HepG2 (cell line): Measurements from ENCODE around the gene FBXL12. TPM values are rescaled to one million over a fixed set of nuclear protein-coding genes. Genes with fewer than 3 reads are reported as not detected.

Experiments used
- FOSL2 ChIP-seq: sonication (generic); formaldehyde crosslinking; IDR thresholded peaks from 2 replicates; pipeline ENCODE4 v1.4.0; 2020; ENCODE audit warnings: missing genetic modification reagents
- NCOA5 ChIP-seq: sonication (generic); formaldehyde crosslinking; IDR thresholded peaks from 2 replicates; pipeline ENCODE4 v1.4.0; 2020; ENCODE audit warnings: missing genetic modification reagents
- NR2C2 ChIP-seq: sonication (generic); formaldehyde crosslinking; IDR thresholded peaks from 2 replicates; pipeline ENCODE4 v1.4.0; 2020; ENCODE audit warnings: missing genetic modification reagents, mild to moderate bottlenecking, moderate library complexity, borderline replicate concordance
- PHF5A ChIP-seq: IDR thresholded peaks from one replicate; pipeline ENCODE4 v1.6.1; 2018; ENCODE audit warnings: low read depth, missing genetic modification reagents; ENCODE audit not compliant: unreplicated experiment
- RARA ChIP-seq: IDR thresholded peaks from 2 replicates; pipeline ENCODE4 v1.6.1; 2016; ENCODE audit warnings: missing genetic modification reagents, missing compliant biosample characterization
- SAFB2 ChIP-seq: sonication (generic); formaldehyde crosslinking; IDR thresholded peaks from 2 replicates; pipeline ENCODE4 v1.5.1; 2020; ENCODE audit warnings: missing genetic modification reagents, low read depth, mild to moderate bottlenecking, borderline replicate concordance
- SRF ChIP-seq: IDR thresholded peaks from 2 replicates; pipeline ENCODE4 v1.6.1; 2011; ENCODE audit warnings: mild to moderate bottlenecking, low read depth, low read length, moderate library complexity
- TBX3 ChIP-seq: fragments of 450-650 bp; IDR thresholded peaks from 2 replicates; pipeline ENCODE4 v1.6.1; 2017; ENCODE audit warnings: antibody characterized with exemption, mild to moderate bottlenecking, inconsistent platforms, borderline replicate concordance
- TEAD3 ChIP-seq: optimal IDR thresholded peaks from 2 replicates; pipeline ENCODE3; 2016; ENCODE audit warnings: borderline replicate concordance
- ZFAT ChIP-seq: sonication (generic); formaldehyde crosslinking; conservative IDR thresholded peaks from 2 replicates; pipeline ENCODE4 v1.8.1; 2023; ENCODE audit warnings: missing genetic modification reagents, inconsistent platforms
- ZNF136 ChIP-seq: sonication (generic); formaldehyde crosslinking; IDR thresholded peaks from 2 replicates; pipeline ENCODE4 v1.8.1; 2022; ENCODE audit warnings: low read depth, mild to moderate bottlenecking, moderate library complexity, missing genetic modification reagents
- ZNF441 ChIP-seq: sonication (generic); formaldehyde crosslinking; IDR thresholded peaks from 2 replicates; pipeline ENCODE4 v1.7.0; 2021; ENCODE audit warnings: missing genetic modification reagents, borderline replicate concordance
- ZNF615 ChIP-seq: sonication (generic); formaldehyde crosslinking; IDR thresholded peaks from 2 replicates; pipeline ENCODE4 v1.5.0; 2020; ENCODE audit warnings: mild to moderate bottlenecking, missing genetic modification reagents, borderline replicate concordance
- ZNF7 ChIP-seq: IDR thresholded peaks from 2 replicates; pipeline ENCODE4 v1.6.1; 2016; ENCODE audit warnings: missing biosample characterization, missing genetic modification reagents
- ZNF891 ChIP-seq: sonication (generic); formaldehyde crosslinking; IDR thresholded peaks from 2 replicates; pipeline ENCODE4 v1.5.0; 2020; ENCODE audit warnings: mild to moderate bottlenecking, missing genetic modification reagents
- polyA plus RNA-seq, 8 experiments: library from polyadenylated mRNA; depleted of rRNA in 3 of 8; stranded (reverse) in 7 of 8; unstranded in 1 of 8; fragments of >200 nt; fragmentation: Illumina TruSeq in 4 of 8; extraction: Trizol in 4 of 8; gene quantifications; 2 replicates each; pipeline versions ENCODE4 v1.2.1 to v1.2.3, GENCODE V29; 2011 to 2016; ENCODE audit warnings: low read depth in 4 of 8, missing spikeins in 1 of 8, mixed read lengths in 1 of 8; ENCODE audit not compliant: insufficient read depth in 1 of 8
- total RNA-seq, 5 experiments: library from RNA; depleted of rRNA; stranded (reverse); fragments of >200 nt; fragmentation: Illumina TruSeq; extraction: Trizol; gene quantifications; 2 replicates each; pipeline ENCODE4 v1.2.3, GENCODE V29; 2016; ENCODE audit warnings: low read depth in 1 of 5
- TF ChIP-seq, protein P1 (sequence below): sonication (generic); formaldehyde crosslinking; IDR thresholded peaks from 2 replicates; pipeline ENCODE4 v1.4.0; 2020; ENCODE audit warnings: missing genetic modification reagents
- TF ChIP-seq, protein P2 (sequence below): sonication (generic); formaldehyde crosslinking; IDR thresholded peaks from 2 replicates; pipeline ENCODE4 v1.5.1; 2020; ENCODE audit warnings: missing genetic modification reagents, mild to moderate bottlenecking, borderline replicate concordance
- TF ChIP-seq, protein P3 (sequence below): sonication (generic); formaldehyde crosslinking; IDR thresholded peaks from 2 replicates; pipeline ENCODE4 v1.4.0; 2020; ENCODE audit warnings: missing genetic modification reagents
- TF ChIP-seq, protein P4 (sequence below): sonication (generic); formaldehyde crosslinking; IDR thresholded peaks from 2 replicates; pipeline ENCODE4 v1.8.1; 2023; ENCODE audit warnings: mild to moderate bottlenecking, moderate library complexity, missing genetic modification reagents

Gene FBXL12
- total and polyA plus RNA-seq, 2 of the 13 experiments (the other 11 are each of a cell fraction or from before 2014, with no cell fraction given): 20.4 to 23.1 TPM

DNA sequence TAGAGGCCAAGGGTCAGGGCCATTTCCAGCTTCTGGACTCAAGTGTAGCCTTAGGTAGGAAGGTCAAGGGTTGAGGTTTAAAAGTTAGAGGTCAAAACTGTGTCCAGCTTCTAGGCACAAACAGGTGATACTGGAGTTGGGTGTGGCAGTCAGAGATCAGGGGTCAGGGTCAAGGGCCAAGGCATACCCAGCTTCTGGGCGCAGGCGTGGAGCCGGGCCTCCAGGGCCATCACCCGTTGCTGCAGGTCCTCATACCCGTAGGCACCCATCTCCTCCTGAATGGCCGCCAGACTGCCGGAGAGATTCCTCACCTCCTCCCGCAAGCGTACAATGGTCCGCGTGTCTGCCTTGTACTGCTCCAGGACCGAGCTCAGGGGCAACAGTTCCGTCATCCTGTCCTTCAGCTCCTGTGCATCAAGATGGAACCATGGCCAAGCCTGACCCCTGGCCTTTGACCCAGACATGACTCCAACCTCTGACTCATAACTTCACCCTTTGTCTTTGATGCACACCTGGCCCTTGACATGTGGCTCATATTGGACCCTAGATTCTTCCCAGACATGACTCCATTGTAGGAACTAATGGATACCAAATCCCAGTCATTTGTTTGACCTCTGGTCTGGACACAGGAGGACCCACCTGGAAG is 38.3 kb upstream of the FBXL12 start (continued):
- TF ChIP-seq NCOA5 (CRISPR knock-in tag) (no peak), SRF (no peak), ZNF615 (CRISPR knock-in tag) (no peak), TBX3 (no peak), ZNF891 (no peak), ZFAT (no peak), RARA (CRISPR knock-in tag) (peak; percentile 67), ZNF441 (CRISPR knock-in tag) (no peak), SAFB2 (CRISPR knock-in tag) (no peak), TEAD3 (CRISPR knock-in tag) (no peak), ZNF7 (no peak), NR2C2 (CRISPR knock-in tag) (peak; percentile 49; the same call in 1 of the 2 replicates), PHF5A (no peak), ZNF136 (no peak), FOSL2 (peak; percentile 35; the same call in 1 of the 2 replicates)
- TF ChIP-seq, protein P1, sequence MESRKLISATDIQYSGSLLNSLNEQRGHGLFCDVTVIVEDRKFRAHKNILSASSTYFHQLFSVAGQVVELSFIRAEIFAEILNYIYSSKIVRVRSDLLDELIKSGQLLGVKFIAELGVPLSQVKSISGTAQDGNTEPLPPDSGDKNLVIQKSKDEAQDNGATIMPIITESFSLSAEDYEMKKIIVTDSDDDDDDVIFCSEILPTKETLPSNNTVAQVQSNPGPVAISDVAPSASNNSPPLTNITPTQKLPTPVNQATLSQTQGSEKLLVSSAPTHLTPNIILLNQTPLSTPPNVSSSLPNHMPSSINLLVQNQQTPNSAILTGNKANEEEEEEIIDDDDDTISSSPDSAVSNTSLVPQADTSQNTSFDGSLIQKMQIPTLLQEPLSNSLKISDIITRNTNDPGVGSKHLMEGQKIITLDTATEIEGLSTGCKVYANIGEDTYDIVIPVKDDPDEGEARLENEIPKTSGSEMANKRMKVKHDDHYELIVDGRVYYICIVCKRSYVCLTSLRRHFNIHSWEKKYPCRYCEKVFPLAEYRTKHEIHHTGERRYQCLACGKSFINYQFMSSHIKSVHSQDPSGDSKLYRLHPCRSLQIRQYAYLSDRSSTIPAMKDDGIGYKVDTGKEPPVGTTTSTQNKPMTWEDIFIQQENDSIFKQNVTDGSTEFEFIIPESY (CRISPR knock-in tag): 0 out of 2 replicates have a peak, but pooled peaks have one; percentile 21
- TF ChIP-seq, protein P2, sequence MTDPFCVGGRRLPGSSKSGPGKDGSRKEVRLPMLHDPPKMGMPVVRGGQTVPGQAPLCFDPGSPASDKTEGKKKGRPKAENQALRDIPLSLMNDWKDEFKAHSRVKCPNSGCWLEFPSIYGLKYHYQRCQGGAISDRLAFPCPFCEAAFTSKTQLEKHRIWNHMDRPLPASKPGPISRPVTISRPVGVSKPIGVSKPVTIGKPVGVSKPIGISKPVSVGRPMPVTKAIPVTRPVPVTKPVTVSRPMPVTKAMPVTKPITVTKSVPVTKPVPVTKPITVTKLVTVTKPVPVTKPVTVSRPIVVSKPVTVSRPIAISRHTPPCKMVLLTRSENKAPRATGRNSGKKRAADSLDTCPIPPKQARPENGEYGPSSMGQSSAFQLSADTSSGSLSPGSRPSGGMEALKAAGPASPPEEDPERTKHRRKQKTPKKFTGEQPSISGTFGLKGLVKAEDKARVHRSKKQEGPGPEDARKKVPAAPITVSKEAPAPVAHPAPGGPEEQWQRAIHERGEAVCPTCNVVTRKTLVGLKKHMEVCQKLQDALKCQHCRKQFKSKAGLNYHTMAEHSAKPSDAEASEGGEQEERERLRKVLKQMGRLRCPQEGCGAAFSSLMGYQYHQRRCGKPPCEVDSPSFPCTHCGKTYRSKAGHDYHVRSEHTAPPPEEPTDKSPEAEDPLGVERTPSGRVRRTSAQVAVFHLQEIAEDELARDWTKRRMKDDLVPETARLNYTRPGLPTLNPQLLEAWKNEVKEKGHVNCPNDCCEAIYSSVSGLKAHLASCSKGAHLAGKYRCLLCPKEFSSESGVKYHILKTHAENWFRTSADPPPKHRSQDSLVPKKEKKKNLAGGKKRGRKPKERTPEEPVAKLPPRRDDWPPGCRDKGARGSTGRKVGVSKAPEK (CRISPR knock-in tag): no peak
- TF ChIP-seq, protein P3, sequence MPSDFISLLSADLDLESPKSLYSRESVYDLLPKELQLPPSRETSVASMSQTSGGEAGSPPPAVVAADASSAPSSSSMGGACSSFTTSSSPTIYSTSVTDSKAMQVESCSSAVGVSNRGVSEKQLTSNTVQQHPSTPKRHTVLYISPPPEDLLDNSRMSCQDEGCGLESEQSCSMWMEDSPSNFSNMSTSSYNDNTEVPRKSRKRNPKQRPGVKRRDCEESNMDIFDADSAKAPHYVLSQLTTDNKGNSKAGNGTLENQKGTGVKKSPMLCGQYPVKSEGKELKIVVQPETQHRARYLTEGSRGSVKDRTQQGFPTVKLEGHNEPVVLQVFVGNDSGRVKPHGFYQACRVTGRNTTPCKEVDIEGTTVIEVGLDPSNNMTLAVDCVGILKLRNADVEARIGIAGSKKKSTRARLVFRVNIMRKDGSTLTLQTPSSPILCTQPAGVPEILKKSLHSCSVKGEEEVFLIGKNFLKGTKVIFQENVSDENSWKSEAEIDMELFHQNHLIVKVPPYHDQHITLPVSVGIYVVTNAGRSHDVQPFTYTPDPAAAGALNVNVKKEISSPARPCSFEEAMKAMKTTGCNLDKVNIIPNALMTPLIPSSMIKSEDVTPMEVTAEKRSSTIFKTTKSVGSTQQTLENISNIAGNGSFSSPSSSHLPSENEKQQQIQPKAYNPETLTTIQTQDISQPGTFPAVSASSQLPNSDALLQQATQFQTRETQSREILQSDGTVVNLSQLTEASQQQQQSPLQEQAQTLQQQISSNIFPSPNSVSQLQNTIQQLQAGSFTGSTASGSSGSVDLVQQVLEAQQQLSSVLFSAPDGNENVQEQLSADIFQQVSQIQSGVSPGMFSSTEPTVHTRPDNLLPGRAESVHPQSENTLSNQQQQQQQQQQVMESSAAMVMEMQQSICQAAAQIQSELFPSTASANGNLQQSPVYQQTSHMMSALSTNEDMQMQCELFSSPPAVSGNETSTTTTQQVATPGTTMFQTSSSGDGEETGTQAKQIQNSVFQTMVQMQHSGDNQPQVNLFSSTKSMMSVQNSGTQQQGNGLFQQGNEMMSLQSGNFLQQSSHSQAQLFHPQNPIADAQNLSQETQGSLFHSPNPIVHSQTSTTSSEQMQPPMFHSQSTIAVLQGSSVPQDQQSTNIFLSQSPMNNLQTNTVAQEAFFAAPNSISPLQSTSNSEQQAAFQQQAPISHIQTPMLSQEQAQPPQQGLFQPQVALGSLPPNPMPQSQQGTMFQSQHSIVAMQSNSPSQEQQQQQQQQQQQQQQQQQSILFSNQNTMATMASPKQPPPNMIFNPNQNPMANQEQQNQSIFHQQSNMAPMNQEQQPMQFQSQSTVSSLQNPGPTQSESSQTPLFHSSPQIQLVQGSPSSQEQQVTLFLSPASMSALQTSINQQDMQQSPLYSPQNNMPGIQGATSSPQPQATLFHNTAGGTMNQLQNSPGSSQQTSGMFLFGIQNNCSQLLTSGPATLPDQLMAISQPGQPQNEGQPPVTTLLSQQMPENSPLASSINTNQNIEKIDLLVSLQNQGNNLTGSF: no peak
- TF ChIP-seq, protein P4, sequence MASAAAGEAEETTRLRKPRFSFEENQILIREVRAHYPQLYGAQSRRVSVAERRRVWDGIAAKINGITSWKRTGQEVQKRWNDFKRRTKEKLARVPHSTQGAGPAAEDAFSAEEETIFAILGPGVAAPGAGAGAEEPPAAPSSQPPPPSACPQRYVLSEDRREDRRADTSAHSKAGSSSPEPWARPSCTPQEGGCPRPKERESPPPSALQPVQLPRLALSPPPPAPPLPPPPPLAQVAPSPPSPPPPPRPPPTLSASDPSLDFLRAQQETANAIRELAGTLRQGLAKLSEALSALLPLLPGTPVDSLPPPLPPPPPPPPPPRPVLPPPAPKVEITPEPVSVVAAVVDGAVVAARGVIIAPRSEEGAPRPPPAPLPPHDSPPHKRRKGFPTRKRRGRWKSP: no peak
